Retinal pigment epithelial cell (primary cell): ENCODE results near the gene VSTM1.

Experiments used
- DNase-seq: peaks from one replicate; pipeline ENCODE4 v3.0.0-alpha.2; 2010; ENCODE audit warnings: low read depth
- H3K4me3 ChIP-seq: 2 replicates; pipeline ENCODE4 v1.5.1; 2011; ENCODE audit warnings: mild to moderate bottlenecking, low read length, control low read depth, moderate library complexity
- CTCF ChIP-seq: conservative IDR thresholded peaks from 2 replicates; pipeline ENCODE4 v1.5.1; 2011; ENCODE audit warnings: low read depth, low read length, control low read depth, inconsistent platforms

The VSTM1 gene

GRCh38 chr19:54095136-54095858 lies 31.6 kb upstream of the VSTM1 start:
- no peak for DNase-seq
- H3K4me3 ChIP-seq: no peak overlapping the region
- no peak for TF ChIP-seq CTCF

GRCh38 chr19:54094426-54095000 lies 30.8 kb upstream of the VSTM1 start:
- no peak overlapping the region for H3K4me3 ChIP-seq
- DNase-seq: no peak
- no peak for TF ChIP-seq CTCF

GRCh38 chr19:54084410-54084809 lies 20.7 kb upstream of the VSTM1 start:
- no peak for TF ChIP-seq CTCF
- H3K4me3 ChIP-seq: no peak overlapping the region
- no peak for DNase-seq

- no peak for DNase-seq
- H3K4me3 ChIP-seq: no peak within 1 kb of the TSS
- no peak for TF ChIP-seq CTCF
Observed at GRCh38 chr19:54081032-54081431, 17.3 kb upstream of the VSTM1 start, which contains the start of gene TARM1. TARM1 (minus strand) TSS chr19:54081365; CDS start chr19:54081340, 25 bp downstream.

- H3K4me3 ChIP-seq: no peak overlapping the region
- TF ChIP-seq CTCF: no peak
- no peak for DNase-seq
Observed at GRCh38 chr19:54077334-54077733, 13.6 kb upstream of the VSTM1 start.

- no peak overlapping the region for H3K4me3 ChIP-seq
- no peak for DNase-seq
- no peak for TF ChIP-seq CTCF
Observed at GRCh38 chr19:54074851-54075250, 11.2 kb upstream of the VSTM1 start.

- no peak for DNase-seq
- H3K4me3 ChIP-seq: no peak overlapping the region
- no peak for TF ChIP-seq CTCF
Observed at GRCh38 chr19:54073829-54074228, 10.1 kb upstream of the VSTM1 start.
